K562 (cell line): ENCODE results near the gene UNC119. TPM values are rescaled to one million over a fixed set of nuclear protein-coding genes. Genes with fewer than 3 reads are reported as not detected.

Source experiments
- ATAC-seq: fragments of 200-7000 bp; cut with Tn5 transposase; 3 replicates; pipeline ENCODE4 v1.9.1; 2020; ENCODE audit warnings: moderate library complexity
- BruUV-seq: library from RNA; stranded (reverse); fragments of 400-500 nt; replicated peaks from 2 replicates; lab custom pipeline; 2021; lab: Mats Ljungman, UMichigan
- CTCF ChIA-PET: fragments of 300-600 bp; formaldehyde crosslinking; extraction: SDS; loops from one replicate; lab custom pipeline; 2021; ENCODE audit warnings: low intra/inter-chr PET ratio; lab: Yijun Ruan, JAX
- POLR2A ChIA-PET: fragments of 300-600, 350-650 bp; sonication (Branson Sonifier 250); formaldehyde crosslinking; extraction: SDS; loops from one replicate; lab custom pipeline; 2021; ENCODE audit warnings: antibody characterized with exemption, inconsistent platforms; lab: Yijun Ruan, JAX
- DNase-seq, 4 experiments: peaks; one replicate each; pipeline versions ENCODE4 v3.0.0 to v3.0.0-alpha.2; 2011 to 2018; ENCODE audit warnings: low spot score in 3 of 4, mixed read lengths in 3 of 4; ENCODE audit errors: extremely low read depth in 1 of 4
- FAIRE-seq: peaks from 2 replicates; lab custom pipeline; 2011; peaks lifted over from hg19 to GRCh38; lab: Jason Lieb, UNC
- H2AFZ ChIP-seq: 2 replicates; pipeline ENCODE4 v1.6.0; 2011; ENCODE audit warnings: low read depth, low read length, control low read depth, inconsistent platforms
- H3K27ac ChIP-seq: fragments of 200-600 bp; 3 replicates; pipeline ENCODE4 v1.8.0; 2011; ENCODE audit warnings: low read depth, mild to moderate bottlenecking, control low read depth, inconsistent platforms, low read length, moderate library complexity, mixed read lengths; ENCODE audit errors: extremely low read depth
- H3K27me3 ChIP-seq, 2 experiments: fragments of 300-600 bp in 1 of 2; 2 replicates in 1 of 2; 3 replicates in 1 of 2; pipeline versions ENCODE4 v1.6.0 to v1.8.0; 2011; ENCODE audit warnings: inconsistent platforms in 2 of 2, low read length in 2 of 2, mild to moderate bottlenecking in 1 of 2, mixed read lengths in 1 of 2, moderate library complexity in 1 of 2; ENCODE audit not compliant: control insufficient read depth in 2 of 2, insufficient read depth in 2 of 2
- H3K36me3 ChIP-seq: fragments of 300-600 bp; 3 replicates; pipeline ENCODE4 v1.8.0; 2011; ENCODE audit warnings: mild to moderate bottlenecking, low read length, inconsistent platforms; ENCODE audit not compliant: control insufficient read depth, insufficient read depth
- H3K4me1 ChIP-seq, 2 experiments: fragments of 200-600 bp in 1 of 2; replicated peaks in 1 of 2; 2 replicates in 1 of 2; 3 replicates in 1 of 2; pipeline versions ENCODE4 v1.5.1 to v1.8.0; 2011; ENCODE audit warnings: inconsistent platforms in 2 of 2, low read length in 2 of 2, mild to moderate bottlenecking in 1 of 2, mixed read lengths in 1 of 2, moderate library complexity in 1 of 2; ENCODE audit not compliant: control insufficient read depth in 2 of 2, insufficient read depth in 2 of 2
- H3K4me2 ChIP-seq: 2 replicates; pipeline ENCODE4 v1.6.1; 2011; ENCODE audit warnings: low read length, control low read depth, inconsistent platforms, mixed read lengths; ENCODE audit not compliant: insufficient read depth
- H3K4me3 ChIP-seq: fragments of 200-600 bp; sonication (generic), shearing (Covaris generic); 2 replicates; pipeline ENCODE4 v1.5.1; 2016; ENCODE audit warnings: control low read depth, inconsistent platforms
- H3K79me2 ChIP-seq: fragments of 200-600 bp; 3 replicates; pipeline ENCODE4 v1.8.0; 2011; ENCODE audit warnings: low read length, inconsistent platforms; ENCODE audit not compliant: control insufficient read depth, insufficient read depth
- H3K9ac ChIP-seq, 2 experiments: 2 replicates each; pipeline versions ENCODE4 v1.6.0 to v1.6.1; 2011; ENCODE audit warnings: low read depth in 2 of 2, low read length in 2 of 2, control low read depth in 1 of 2, inconsistent platforms in 1 of 2, mild to moderate bottlenecking in 1 of 2, mixed read lengths in 1 of 2; ENCODE audit not compliant: insufficient read depth in 1 of 2
- H3K9me1 ChIP-seq: one replicate; pipeline ENCODE4 v1.6.0; 2011; ENCODE audit warnings: inconsistent platforms, mild to moderate bottlenecking, low read length, moderate library complexity; ENCODE audit not compliant: control insufficient read depth, insufficient read depth
- H3K9me3 ChIP-seq: replicated peaks from 2 replicates; pipeline ENCODE4 v1.5.1; 2011; ENCODE audit warnings: low read depth, low read length, inconsistent platforms; ENCODE audit not compliant: control insufficient read depth, insufficient read depth
- H4K20me1 ChIP-seq: replicated peaks from 2 replicates; pipeline ENCODE4 v1.6.1; 2011; ENCODE audit warnings: low read length, inconsistent platforms, mixed read lengths; ENCODE audit not compliant: control insufficient read depth, insufficient read depth
- MAZ ChIP-seq, 2 experiments: fragments of 450-650 bp in 1 of 2; sonication (generic) in 1 of 2; formaldehyde crosslinking; IDR thresholded peaks in 1 of 2; conservative IDR thresholded peaks in 1 of 2; 2 replicates each; pipeline versions ENCODE4 v1.4.0 to v1.5.0; 2020; ENCODE audit warnings: mild to moderate bottlenecking in 1 of 2, missing genetic modification reagents in 1 of 2
- RBBP5 ChIP-seq: fragments of 200-600 bp; sonication (generic); IDR thresholded peaks from 2 replicates; pipeline ENCODE4 v1.6.1; 2012; ENCODE audit warnings: borderline replicate concordance, mild to moderate bottlenecking, low read length, control low read depth, inconsistent platforms; ENCODE audit not compliant: insufficient read depth, poor library complexity, severe bottlenecking
- WGBS: fragments of 100-300 bp; shearing (Covaris generic); methylation state at CpG from one replicate; pipeline ENCODE4 v1.1.6; 2016; ENCODE audit warnings: low coverage, mixed read lengths; ENCODE audit not compliant: insufficient coverage; ENCODE audit errors: missing lambda C conversion rate; 5-methylcytosine and 5-hydroxymethylcytosine counted together
- in situ Hi-C: fragments of 300-500 bp; cut with MboI; formaldehyde crosslinking; loops from 4 replicates; pipeline ENCODE4 v1.15.0; 2018; ENCODE audit warnings: inconsistent platforms, mixed read lengths
- intact Hi-C: fragments of 100-400 bp; cut with micrococcal nuclease; formaldehyde crosslinking; loops from 2 replicates; pipeline ENCODE4 v1.14.2; 2022
- polyA plus RNA-seq, 8 experiments: library from polyadenylated mRNA; depleted of rRNA in 4 of 8; stranded (reverse) in 5 of 8; unstranded in 3 of 8; fragments of >200 nt; fragmentation: Nextera tagmentation in 2 of 8; fragmentation: Illumina TruSeq in 1 of 8; extraction: Ambion mirVana in 2 of 8; extraction: Trizol in 1 of 8; gene quantifications; 2 replicates each; pipeline versions ENCODE4 v1.2.1 to v1.2.3, GENCODE V29; 2011 to 2014; ENCODE audit warnings: inconsistent platforms in 1 of 8, missing spikeins in 1 of 8
- total RNA-seq, 7 experiments: library from RNA; depleted of rRNA in 6 of 7; stranded (reverse); fragments of >200 nt in 6 of 7; fragmentation: Illumina TruSeq in 2 of 7; extraction: Trizol in 2 of 7; gene quantifications; 2 replicates each; pipeline versions ENCODE4 v1.2.1 to v1.2.3, GENCODE V29; 2011 to 2021; ENCODE audit warnings: low replicate concordance in 1 of 7
- TF ChIP-seq, protein P1 (sequence below), 2 experiments: fragments of 450-650 bp in 1 of 2; IDR thresholded peaks; 2 replicates each; pipeline ENCODE4 v1.6.1; 2011 to 2017; ENCODE audit warnings: low read depth in 2 of 2, antibody characterized with exemption in 1 of 2, borderline replicate concordance in 1 of 2, low read length in 1 of 2, mild to moderate bottlenecking in 1 of 2, mixed read lengths in 1 of 2; ENCODE audit not compliant: control insufficient read depth in 1 of 2

The UNC119 gene
- total and polyA plus RNA-seq, 9 of the 15 experiments (the other 6 are each of a cell fraction or from before 2014, with no cell fraction given): 0.37 to 47.7 (median 16.3) TPM

DNA sequence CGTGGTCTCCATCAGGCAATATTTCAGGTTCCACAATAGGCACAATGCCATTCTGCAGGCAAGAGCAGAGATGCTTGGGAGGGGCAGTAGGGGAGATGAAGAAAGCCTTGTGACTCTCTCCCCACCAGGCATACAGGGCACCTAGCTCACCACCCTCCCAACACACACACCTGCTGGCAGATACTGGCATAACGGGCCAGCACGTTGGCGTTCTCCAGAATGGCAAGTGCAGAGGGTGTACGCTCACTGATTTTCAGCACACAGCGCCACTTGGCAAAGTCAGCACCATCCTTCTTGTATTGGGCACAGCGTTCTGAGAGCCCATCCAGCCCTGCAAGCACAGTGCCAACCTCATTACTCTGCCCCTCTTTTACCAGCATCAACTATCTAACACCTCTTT is 22.1 kb upstream of the UNC119 start:
- TF ChIP-seq MAZ (CRISPR knock-in tag; conservative IDR thresholded peaks at IDR 0.05 in 1 of 2, IDR thresholded peaks at IDR 0.05 in 1 of 2) (no peak), RBBP5 (no peak)
- TF ChIP-seq, protein P1, sequence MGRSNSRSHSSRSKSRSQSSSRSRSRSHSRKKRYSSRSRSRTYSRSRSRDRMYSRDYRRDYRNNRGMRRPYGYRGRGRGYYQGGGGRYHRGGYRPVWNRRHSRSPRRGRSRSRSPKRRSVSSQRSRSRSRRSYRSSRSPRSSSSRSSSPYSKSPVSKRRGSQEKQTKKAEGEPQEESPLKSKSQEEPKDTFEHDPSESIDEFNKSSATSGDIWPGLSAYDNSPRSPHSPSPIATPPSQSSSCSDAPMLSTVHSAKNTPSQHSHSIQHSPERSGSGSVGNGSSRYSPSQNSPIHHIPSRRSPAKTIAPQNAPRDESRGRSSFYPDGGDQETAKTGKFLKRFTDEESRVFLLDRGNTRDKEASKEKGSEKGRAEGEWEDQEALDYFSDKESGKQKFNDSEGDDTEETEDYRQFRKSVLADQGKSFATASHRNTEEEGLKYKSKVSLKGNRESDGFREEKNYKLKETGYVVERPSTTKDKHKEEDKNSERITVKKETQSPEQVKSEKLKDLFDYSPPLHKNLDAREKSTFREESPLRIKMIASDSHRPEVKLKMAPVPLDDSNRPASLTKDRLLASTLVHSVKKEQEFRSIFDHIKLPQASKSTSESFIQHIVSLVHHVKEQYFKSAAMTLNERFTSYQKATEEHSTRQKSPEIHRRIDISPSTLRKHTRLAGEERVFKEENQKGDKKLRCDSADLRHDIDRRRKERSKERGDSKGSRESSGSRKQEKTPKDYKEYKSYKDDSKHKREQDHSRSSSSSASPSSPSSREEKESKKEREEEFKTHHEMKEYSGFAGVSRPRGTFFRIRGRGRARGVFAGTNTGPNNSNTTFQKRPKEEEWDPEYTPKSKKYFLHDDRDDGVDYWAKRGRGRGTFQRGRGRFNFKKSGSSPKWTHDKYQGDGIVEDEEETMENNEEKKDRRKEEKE (IDR thresholded peaks at IDR 0.05; ENCODE audit: borderline replicate concordance in 1 of 2, control insufficient read depth in 1 of 2, low read depth in 2 of 2, low read length in 1 of 2): no peak
- POLR2A ChIA-PET: interaction anchor here (0.5 to 16.7 kb wide), 5 partner anchors 10 to 370 kb away, joined by 3 to 274 read pairs (median 4); partner anchors contain the start of genes SPAG5 and UNC119
- BruUV-seq: no TSS peak
- peaks cover 32 to 36% of the 10 kb centered on the region in 2 experiments for H3K4me1 ChIP-seq
- CTCF ChIA-PET: no interaction called here
- H3K79me2 ChIP-seq: peaks cover 46% of the 10 kb centered on the region
- H3K4me3 ChIP-seq: no peak overlapping the region
- 0 out of 2 replicates have a peak overlapping the region, but pooled peaks have one; percentile 80 for H3K4me2 ChIP-seq
- H2AFZ ChIP-seq: no peak overlapping the region
- in situ Hi-C loops (no loop called here), intact Hi-C loops (no loop called here)
- H3K27me3 ChIP-seq: no peaks in the 10 kb centered on the region
- ATAC-seq: no peak
- FAIRE-seq: no peak
- peak overlapping the region in 1 of 2 experiments; percentile 41; a peak in 1 of 4 replicates for H3K9ac ChIP-seq
- peaks cover 57% of the 10 kb centered on the region for H3K36me3 ChIP-seq
- peaks cover 18% of the 10 kb centered on the region for H3K9me1 ChIP-seq
- 80% methylated on average over 7 of the region's 7 CpGs for WGBS
- H3K27ac ChIP-seq: no peak overlapping the region
- H4K20me1 ChIP-seq: 0 out of 2 replicates have a peak, but pooled peaks cover 10% of the 10 kb centered on the region
- no peaks in the 10 kb centered on the region for H3K9me3 ChIP-seq
- no peak for DNase-seq
